Activated CD8-positive, alpha-beta T cell treated with anti-CD3 and anti-CD28 coated beads for 36 hours (primary cell): ENCODE measurements around the gene SUPT3H. TPM values are rescaled to one million over a fixed set of nuclear protein-coding genes. Genes with fewer than 3 reads are reported as not detected.
A peak's percentile ranks its signal among the peaks of the same experiment; 100 is the strongest.

Experiments used
- ATAC-seq: fragments of 200-7000 bp; cut with Tn5 transposase; one replicate; pipeline ENCODE4 v1.10.0; 2021; ENCODE audit warnings: mild to moderate bottlenecking, moderate library complexity
- CTCF ChIA-PET: fragments of 350-600 bp; sonication (Branson Sonifier 250); formaldehyde crosslinking; loops from one replicate; lab custom pipeline; 2021; ENCODE audit warnings: antibody characterized with exemption; lab: Charles Lee
- POLR2A ChIA-PET: fragments of 350-600 bp; sonication (Branson Sonifier 250); formaldehyde crosslinking; loops from one replicate; lab custom pipeline; 2021; ENCODE audit warnings: antibody characterized with exemption; lab: Charles Lee
- DNase-seq: peaks from one replicate; pipeline ENCODE4 v3.0.0-alpha.2; 2020
- H3K27ac Mint-ChIP-seq: one replicate; pipeline ENCODE4 v1.8.0; 2021; ENCODE audit warnings: mild to moderate bottlenecking, mixed read lengths
- H3K27me3 Mint-ChIP-seq: one replicate; pipeline ENCODE4 v1.8.0; 2021; ENCODE audit warnings: mixed read lengths
- H3K36me3 Mint-ChIP-seq: one replicate; pipeline ENCODE4 v1.8.0; 2021; ENCODE audit warnings: low read depth, mixed read lengths
- H3K4me1 Mint-ChIP-seq: one replicate; pipeline ENCODE4 v1.8.0; 2021; ENCODE audit warnings: low read depth, mixed read lengths
- H3K4me3 Mint-ChIP-seq: one replicate; pipeline ENCODE4 v1.8.0; 2021; ENCODE audit warnings: mild to moderate bottlenecking, moderate library complexity, mixed read lengths
- H3K9me3 Mint-ChIP-seq: one replicate; pipeline ENCODE4 v1.8.0; 2021; ENCODE audit warnings: mixed read lengths
- CTCF ChIP-seq: fragments of 200-600 bp; IDR thresholded peaks from one replicate; pipeline ENCODE4 v1.8.0; 2022; ENCODE audit warnings: antibody characterized with exemption, mild to moderate bottlenecking
- intact Hi-C: fragments of 100-400 bp; cut with micrococcal nuclease; formaldehyde crosslinking; loops from one replicate; pipeline ENCODE4 v1.10.0; 2022
- total RNA-seq, 2 experiments: library from RNA; stranded (reverse); gene quantifications; one replicate each; pipeline ENCODE4 v1.2.3, GENCODE V29; 2021

The SUPT3H gene
- total RNA-seq, 2 experiments from 2014 or later = 20.0 to 20.2 TPM

DNA sequence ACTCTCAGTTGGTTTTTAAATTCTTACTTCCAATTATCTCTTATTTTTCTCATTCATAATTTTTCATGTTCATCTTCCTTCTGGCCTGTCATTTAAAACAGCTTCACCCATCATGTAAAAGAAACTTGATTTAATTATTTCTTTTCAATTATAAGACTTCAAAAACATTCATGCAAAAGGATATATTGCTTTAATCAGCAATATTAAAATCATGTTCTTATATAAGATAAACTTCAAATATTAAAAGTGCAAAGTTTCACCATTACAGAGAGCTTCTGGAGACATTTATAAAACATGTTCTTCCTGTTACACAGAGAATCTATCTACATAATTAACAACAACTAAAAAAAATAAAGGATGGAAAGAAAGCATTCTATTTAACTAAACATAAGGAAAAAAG is 446.3 kb downstream of the SUPT3H start:
- peaks cover 5% of the 10 kb centered on the region for H3K9me3 Mint-ChIP-seq
- peaks cover 11% of the 10 kb centered on the region for H3K36me3 Mint-ChIP-seq
- ChIA-PET CTCF (interaction anchor here (0.8 to 1.1 kb wide), 2 partner anchors 10 to 224 kb away, joined by 3 read pairs; no protein-coding TSS in a partner anchor), POLR2A (no interaction called here)
- H3K4me3 Mint-ChIP-seq = peak overlapping the region; percentile 84
- no peak for ATAC-seq
- H3K27ac Mint-ChIP-seq = peak overlapping the region; percentile 99
- H3K27me3 Mint-ChIP-seq = no peaks in the 10 kb centered on the region
- peaks cover 51% of the 10 kb centered on the region for H3K4me1 Mint-ChIP-seq
- no peak for DNase-seq
- TF ChIP-seq CTCF = no peak
- intact Hi-C loops = no loop called here

DNA sequence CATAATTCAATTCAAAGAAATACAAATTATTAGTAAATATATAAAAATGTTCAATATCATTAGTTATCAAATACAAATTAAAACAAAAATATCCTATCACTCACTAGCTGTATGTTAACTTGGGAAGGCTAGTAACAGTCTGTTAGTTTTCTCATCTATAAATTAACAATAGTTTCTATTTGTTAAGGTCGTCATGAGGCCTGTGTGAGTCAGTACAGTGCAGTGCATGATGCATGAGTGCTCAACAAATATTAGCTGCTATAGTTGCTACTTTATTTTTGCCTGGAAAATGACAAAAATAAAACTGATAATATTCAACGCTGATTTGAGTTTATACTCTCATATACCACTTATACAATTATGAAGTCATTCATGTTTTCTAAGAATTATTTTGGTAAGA is 451.2 kb downstream of the SUPT3H start:
- Mint-ChIP-seq H3K4me1 (peaks cover 59% of the 10 kb centered on the region), H3K27me3 (no peaks in the 10 kb centered on the region), H3K9me3 (peaks cover 5% of the 10 kb centered on the region), H3K27ac (no peak overlapping the region), H3K36me3 (peaks cover 11% of the 10 kb centered on the region), H3K4me3 (no peak overlapping the region)
- intact Hi-C loops = no loop called here
- POLR2A ChIA-PET = no interaction called here
- ATAC-seq (no peak), DNase-seq (peak; percentile 15)
- CTCF ChIA-PET = no interaction called here
- no peak for TF ChIP-seq CTCF

DNA sequence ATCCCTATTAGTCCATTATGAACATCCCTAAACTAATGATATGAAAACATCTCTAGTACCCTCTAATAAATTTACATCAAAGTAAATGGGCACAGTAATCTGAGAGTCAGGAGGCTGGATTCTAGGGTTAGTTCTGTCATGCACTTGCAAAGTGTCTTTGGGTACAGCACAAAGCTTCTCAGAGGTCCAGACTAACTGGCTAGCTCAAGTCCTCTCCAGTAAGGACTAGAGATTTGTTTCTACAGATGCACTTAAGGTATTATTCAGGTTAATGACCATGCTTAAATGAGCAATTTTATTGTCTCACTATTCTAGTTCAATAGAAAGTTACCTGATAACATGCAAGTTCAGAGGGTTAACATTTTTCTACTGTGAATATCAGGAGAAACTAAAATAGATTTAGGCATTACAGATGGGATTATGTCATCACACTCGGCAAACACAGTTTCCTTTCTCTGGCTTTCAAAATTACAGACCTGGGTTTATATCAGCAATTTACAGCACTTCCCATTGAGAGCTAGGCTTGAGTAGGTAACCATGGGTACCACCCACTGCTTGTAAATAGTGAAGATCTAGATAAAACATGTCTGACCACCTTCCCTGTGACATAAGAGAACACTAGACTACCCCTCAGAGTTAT is 452.5 kb downstream of the SUPT3H start:
- Mint-ChIP-seq H3K4me3 (no peak overlapping the region), H3K4me1 (peaks cover 57% of the 10 kb centered on the region), H3K36me3 (peaks cover 8% of the 10 kb centered on the region), H3K9me3 (peaks cover 5% of the 10 kb centered on the region), H3K27ac (peak overlapping the region; percentile 43), H3K27me3 (no peaks in the 10 kb centered on the region)
- peak; percentile 51 for DNase-seq
- CTCF ChIA-PET = no interaction called here
- no peak for TF ChIP-seq CTCF
- intact Hi-C loops = no loop called here
- POLR2A ChIA-PET = no interaction called here
- peak; percentile 83 for ATAC-seq

- no peak for TF ChIP-seq CTCF
- no peak for DNase-seq
- Mint-ChIP-seq H3K9me3 (peaks cover 5% of the 10 kb centered on the region), H3K27ac (peak overlapping the region; percentile 17), H3K27me3 (no peaks in the 10 kb centered on the region), H3K4me3 (no peak overlapping the region), H3K4me1 (peaks cover 57% of the 10 kb centered on the region), H3K36me3 (peaks cover 7% of the 10 kb centered on the region)
- ChIA-PET POLR2A (no interaction called here), CTCF (no interaction called here)
- intact Hi-C loops = no loop called here
- peak; percentile 45 for ATAC-seq
Measured at GRCh38 chr6:44923444-44923843, 454.3 kb downstream of the SUPT3H start.

DNA sequence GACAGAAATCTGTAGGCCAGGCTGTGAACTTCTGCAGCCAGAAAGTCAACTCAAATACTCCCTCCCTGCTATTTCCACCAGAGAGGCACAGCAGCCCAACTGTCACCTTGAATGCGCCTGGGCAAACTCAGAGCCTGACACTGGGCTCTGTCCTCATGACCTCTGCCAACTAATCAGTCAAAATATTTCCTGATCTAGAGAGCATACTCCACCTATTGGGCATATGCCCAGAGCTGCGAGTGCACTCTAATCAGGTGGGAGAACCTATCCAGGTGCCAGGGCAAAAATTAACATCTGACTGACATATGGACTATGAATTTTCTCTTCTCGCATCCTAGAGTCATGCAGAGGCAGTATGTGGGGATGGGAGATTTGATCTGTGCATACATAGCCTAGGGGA is 455.9 kb downstream of the SUPT3H start:
- DNase-seq (no peak), ATAC-seq (peak; percentile 21)
- intact Hi-C loops = no loop called here
- Mint-ChIP-seq H3K27ac (peak overlapping the region; percentile 67), H3K27me3 (no peaks in the 10 kb centered on the region), H3K36me3 (peaks cover 2% of the 10 kb centered on the region), H3K4me3 (peak overlapping the region; percentile 19), H3K9me3 (no peaks in the 10 kb centered on the region), H3K4me1 (peaks cover 52% of the 10 kb centered on the region)
- POLR2A ChIA-PET = no interaction called here
- CTCF ChIA-PET = interaction anchor here (0.9 to 1.2 kb wide), 2 partner anchors 10 to 266 kb away, joined by 3 read pairs; no protein-coding TSS in a partner anchor
- no peak for TF ChIP-seq CTCF
